K562 (cell line): Measurements from ENCODE around the gene SMAGP. TPM values are rescaled to one million over a fixed set of nuclear protein-coding genes. Genes with fewer than 3 reads are reported as not detected.

Experiments used
- ATAC-seq: fragments of 200-7000 bp; cut with Tn5 transposase; 3 replicates; pipeline ENCODE4 v1.9.1; 2020; ENCODE audit warnings: moderate library complexity
- BruUV-seq: library from RNA; stranded (reverse); fragments of 400-500 nt; replicated peaks from 2 replicates; lab custom pipeline; 2021; lab: Mats Ljungman, UMichigan
- CTCF ChIA-PET: fragments of 300-600 bp; formaldehyde crosslinking; extraction: SDS; loops from one replicate; lab custom pipeline; 2021; ENCODE audit warnings: low intra/inter-chr PET ratio; lab: Yijun Ruan, JAX
- POLR2A ChIA-PET: fragments of 300-600, 350-650 bp; sonication (Branson Sonifier 250); formaldehyde crosslinking; extraction: SDS; loops from one replicate; lab custom pipeline; 2021; ENCODE audit warnings: antibody characterized with exemption, inconsistent platforms; lab: Yijun Ruan, JAX
- DNase-seq, 4 experiments: peaks; one replicate each; pipeline versions ENCODE4 v3.0.0 to v3.0.0-alpha.2; 2011 to 2018; ENCODE audit warnings: low spot score in 3 of 4, mixed read lengths in 3 of 4; ENCODE audit errors: extremely low read depth in 1 of 4
- FAIRE-seq: peaks from 2 replicates; lab custom pipeline; 2011; peaks lifted over from hg19 to GRCh38; lab: Jason Lieb, UNC
- H2AFZ ChIP-seq: 2 replicates; pipeline ENCODE4 v1.6.0; 2011; ENCODE audit warnings: low read depth, low read length, control low read depth, inconsistent platforms
- H3K27ac ChIP-seq: fragments of 200-600 bp; 3 replicates; pipeline ENCODE4 v1.8.0; 2011; ENCODE audit warnings: low read depth, mild to moderate bottlenecking, control low read depth, inconsistent platforms, low read length, moderate library complexity, mixed read lengths; ENCODE audit errors: extremely low read depth
- H3K27me3 ChIP-seq, 2 experiments: fragments of 300-600 bp in 1 of 2; 2 replicates in 1 of 2; 3 replicates in 1 of 2; pipeline versions ENCODE4 v1.6.0 to v1.8.0; 2011; ENCODE audit warnings: inconsistent platforms in 2 of 2, low read length in 2 of 2, mild to moderate bottlenecking in 1 of 2, mixed read lengths in 1 of 2, moderate library complexity in 1 of 2; ENCODE audit not compliant: control insufficient read depth in 2 of 2, insufficient read depth in 2 of 2
- H3K36me3 ChIP-seq: fragments of 300-600 bp; 3 replicates; pipeline ENCODE4 v1.8.0; 2011; ENCODE audit warnings: mild to moderate bottlenecking, low read length, inconsistent platforms; ENCODE audit not compliant: control insufficient read depth, insufficient read depth
- H3K4me1 ChIP-seq, 2 experiments: fragments of 200-600 bp in 1 of 2; replicated peaks in 1 of 2; 2 replicates in 1 of 2; 3 replicates in 1 of 2; pipeline versions ENCODE4 v1.5.1 to v1.8.0; 2011; ENCODE audit warnings: inconsistent platforms in 2 of 2, low read length in 2 of 2, mild to moderate bottlenecking in 1 of 2, mixed read lengths in 1 of 2, moderate library complexity in 1 of 2; ENCODE audit not compliant: control insufficient read depth in 2 of 2, insufficient read depth in 2 of 2
- H3K4me2 ChIP-seq: 2 replicates; pipeline ENCODE4 v1.6.1; 2011; ENCODE audit warnings: low read length, control low read depth, inconsistent platforms, mixed read lengths; ENCODE audit not compliant: insufficient read depth
- H3K4me3 ChIP-seq: fragments of 200-600 bp; sonication (generic), shearing (Covaris generic); 2 replicates; pipeline ENCODE4 v1.5.1; 2016; ENCODE audit warnings: control low read depth, inconsistent platforms
- H3K79me2 ChIP-seq: fragments of 200-600 bp; 3 replicates; pipeline ENCODE4 v1.8.0; 2011; ENCODE audit warnings: low read length, inconsistent platforms; ENCODE audit not compliant: control insufficient read depth, insufficient read depth
- H3K9ac ChIP-seq, 2 experiments: 2 replicates each; pipeline versions ENCODE4 v1.6.0 to v1.6.1; 2011; ENCODE audit warnings: low read depth in 2 of 2, low read length in 2 of 2, control low read depth in 1 of 2, inconsistent platforms in 1 of 2, mild to moderate bottlenecking in 1 of 2, mixed read lengths in 1 of 2; ENCODE audit not compliant: insufficient read depth in 1 of 2
- H3K9me1 ChIP-seq: one replicate; pipeline ENCODE4 v1.6.0; 2011; ENCODE audit warnings: inconsistent platforms, mild to moderate bottlenecking, low read length, moderate library complexity; ENCODE audit not compliant: control insufficient read depth, insufficient read depth
- H3K9me3 ChIP-seq: replicated peaks from 2 replicates; pipeline ENCODE4 v1.5.1; 2011; ENCODE audit warnings: low read depth, low read length, inconsistent platforms; ENCODE audit not compliant: control insufficient read depth, insufficient read depth
- H4K20me1 ChIP-seq: replicated peaks from 2 replicates; pipeline ENCODE4 v1.6.1; 2011; ENCODE audit warnings: low read length, inconsistent platforms, mixed read lengths; ENCODE audit not compliant: control insufficient read depth, insufficient read depth
- NFIC ChIP-seq: fragments of 450-650 bp; IDR thresholded peaks from 2 replicates; pipeline ENCODE4 v1.6.1; 2017; ENCODE audit warnings: mild to moderate bottlenecking, inconsistent platforms
- PYGO2 ChIP-seq: fragments of 450-650 bp; IDR thresholded peaks from 2 replicates; pipeline ENCODE4 v1.6.1; 2016; ENCODE audit warnings: mild to moderate bottlenecking, missing genetic modification characterization, moderate library complexity, missing compliant biosample characterization
- SMC3 ChIP-seq: conservative IDR thresholded peaks from 2 replicates; pipeline ENCODE4 v1.6.1; 2011; ENCODE audit warnings: low read depth, low read length, improper control_type of control experiment; ENCODE audit not compliant: insufficient read depth
- ZNF717 ChIP-seq: fragments of 250-450 bp; sonication (Bioruptor Pico); IDR thresholded peaks from 2 replicates; pipeline ENCODE4 v1.5.0; 2021
- ZNF830 ChIP-seq: fragments of 250-450 bp; sonication (Bioruptor Pico); IDR thresholded peaks from 2 replicates; pipeline ENCODE4 v1.5.0; 2021; ENCODE audit warnings: mild to moderate bottlenecking
- WGBS: fragments of 100-300 bp; shearing (Covaris generic); methylation state at CpG from one replicate; pipeline ENCODE4 v1.1.6; 2016; ENCODE audit warnings: low coverage, mixed read lengths; ENCODE audit not compliant: insufficient coverage; ENCODE audit errors: missing lambda C conversion rate; 5-methylcytosine and 5-hydroxymethylcytosine counted together
- in situ Hi-C: fragments of 300-500 bp; cut with MboI; formaldehyde crosslinking; loops from 4 replicates; pipeline ENCODE4 v1.15.0; 2018; ENCODE audit warnings: inconsistent platforms, mixed read lengths
- intact Hi-C: fragments of 100-400 bp; cut with micrococcal nuclease; formaldehyde crosslinking; loops from 2 replicates; pipeline ENCODE4 v1.14.2; 2022
- polyA plus RNA-seq, 8 experiments: library from polyadenylated mRNA; depleted of rRNA in 4 of 8; stranded (reverse) in 5 of 8; unstranded in 3 of 8; fragments of >200 nt; fragmentation: Nextera tagmentation in 2 of 8; fragmentation: Illumina TruSeq in 1 of 8; extraction: Ambion mirVana in 2 of 8; extraction: Trizol in 1 of 8; gene quantifications; 2 replicates each; pipeline versions ENCODE4 v1.2.1 to v1.2.3, GENCODE V29; 2011 to 2014; ENCODE audit warnings: inconsistent platforms in 1 of 8, missing spikeins in 1 of 8
- total RNA-seq, 7 experiments: library from RNA; depleted of rRNA in 6 of 7; stranded (reverse); fragments of >200 nt in 6 of 7; fragmentation: Illumina TruSeq in 2 of 7; extraction: Trizol in 2 of 7; gene quantifications; 2 replicates each; pipeline versions ENCODE4 v1.2.1 to v1.2.3, GENCODE V29; 2011 to 2021; ENCODE audit warnings: low replicate concordance in 1 of 7

SMAGP gene
- total and polyA plus RNA-seq, 9 of the 15 experiments (the other 6 are each of a cell fraction or from before 2014, with no cell fraction given): 23.1 to 62.3 (median 29.9) TPM

- peaks cover 9% of the 10 kb centered on the region for H3K79me2 ChIP-seq
- no peak overlapping the region for H3K4me3 ChIP-seq
- in situ Hi-C loops (no loop called here), intact Hi-C loops (no loop called here)
- H3K9me1 ChIP-seq: no peaks in the 10 kb centered on the region
- DNase-seq (no peak), ATAC-seq (no peak), FAIRE-seq (no peak)
- ChIA-PET POLR2A (no interaction called here), CTCF (no interaction called here)
- no peaks in the 10 kb centered on the region for H3K36me3 ChIP-seq
- WGBS: 35% methylated on average over 5 of the region's 5 CpGs
- H2AFZ ChIP-seq: no peak overlapping the region
- H4K20me1 ChIP-seq: no peaks in the 10 kb centered on the region
- H3K9me3 ChIP-seq: no peaks in the 10 kb centered on the region
- H3K4me1 ChIP-seq: peaks cover 4 to 14% of the 10 kb centered on the region in 2 experiments; a peak in 4 of 5 replicates
- no peak overlapping the region for H3K4me2 ChIP-seq
- no peak overlapping the region for H3K27ac ChIP-seq
- no peak overlapping the region for H3K9ac ChIP-seq
- no peak for TF ChIP-seq SMC3
- peak; percentile 87 for TF ChIP-seq NFIC
- TF ChIP-seq, all 486 proteins: peak for 1
- no peaks in the 10 kb centered on the region for H3K27me3 ChIP-seq
- no TSS peak for BruUV-seq
Observed at GRCh38 chr12:51234530-51234929, 35.7 kb downstream of the SMAGP start.

GRCh38 chr12:51232642-51233041 lies 37.6 kb downstream of the SMAGP start:
- BruUV-seq: no TSS peak
- FAIRE-seq: no peak
- CTCF ChIA-PET: no interaction called here

More at GRCh38 chr12:51232642-51233041, 37.6 kb downstream of the SMAGP start:
- H4K20me1 ChIP-seq: no peaks in the 10 kb centered on the region
- H3K9me3 ChIP-seq: no peaks in the 10 kb centered on the region
- DNase-seq (no peak), ATAC-seq (no peak)
- H2AFZ ChIP-seq: no peak overlapping the region
- H3K27ac ChIP-seq: no peak overlapping the region
- H3K4me1 ChIP-seq: peaks cover 0 to 9% of the 10 kb centered on the region in 2 experiments; a peak in 3 of 5 replicates
- intact Hi-C loops (no loop called here), in situ Hi-C loops (no loop called here)
- POLR2A ChIA-PET: no interaction called here
- H3K79me2 ChIP-seq: no peaks in the 10 kb centered on the region
- no peaks in the 10 kb centered on the region for H3K27me3 ChIP-seq
- no peak overlapping the region for H3K4me2 ChIP-seq
- no peak overlapping the region for H3K9ac ChIP-seq
- no peaks in the 10 kb centered on the region for H3K36me3 ChIP-seq
- no peaks in the 10 kb centered on the region for H3K9me1 ChIP-seq
- TF ChIP-seq ZNF717 (CRISPR knock-in tag) (no peak), ZNF830 (no peak), PYGO2 (tag) (no peak)
- H3K4me3 ChIP-seq: no peak overlapping the region
